ENCODE results near the gene FLAD1. TPM values are rescaled to one million over a fixed set of nuclear protein-coding genes. Genes with fewer than 3 reads are reported as not detected.
A peak's percentile ranks its signal among the peaks of the same experiment; 100 is the strongest.

Gene FLAD1
- total and polyA plus RNA-seq, 11 donors: 19.4 to 50.7 (median 27.4) TPM

- Histone ChIP-seq H3K27me3 (no peaks in the 10 kb centered on the region), H3K4me3 (peak overlapping the region; percentile 38 to 82 (median 61)), H3K9me3 (no peaks in the 10 kb centered on the region), H3K36me3 (peaks cover 0 to 31% (median 26%) of the 10 kb centered on the region in 9 donors), H3K4me1 (peaks cover 8 to 69% (median 40%) of the 10 kb centered on the region in 12 donors), H3K27ac (peak overlapping the region in 11 of 12 donors; percentile 70 to 85 (median 80))
- TF ChIP-seq POLR2A (IDR thresholded peaks at IDR 0.05) (no peak), CTCF (IDR thresholded peaks at IDR 0.05) (no peak)
- ATAC-seq (peak in 1 of 4 donors; percentile 8), DNase-seq (peak in 3 of 5 donors; percentile 38 to 68 (median 51))
- intact Hi-C loops (cut with DNase I): loop anchor here in 5 of 10 donors (5.0 to 10.0 kb wide), 4 partner anchors 62 to 127 kb away; partner anchors contain the start of genes EFNA4 (in 2 of the 5) and ADAM15 (in 1 of the 5)
- 10 to 18% (median 13%) methylated on average over 4 of the region's 4 CpGs for WGBS, 4 donors
These were observed 28.0 kb upstream of the FLAD1 start for GRCh38 chr1:154955039-154955717.

DNA sequence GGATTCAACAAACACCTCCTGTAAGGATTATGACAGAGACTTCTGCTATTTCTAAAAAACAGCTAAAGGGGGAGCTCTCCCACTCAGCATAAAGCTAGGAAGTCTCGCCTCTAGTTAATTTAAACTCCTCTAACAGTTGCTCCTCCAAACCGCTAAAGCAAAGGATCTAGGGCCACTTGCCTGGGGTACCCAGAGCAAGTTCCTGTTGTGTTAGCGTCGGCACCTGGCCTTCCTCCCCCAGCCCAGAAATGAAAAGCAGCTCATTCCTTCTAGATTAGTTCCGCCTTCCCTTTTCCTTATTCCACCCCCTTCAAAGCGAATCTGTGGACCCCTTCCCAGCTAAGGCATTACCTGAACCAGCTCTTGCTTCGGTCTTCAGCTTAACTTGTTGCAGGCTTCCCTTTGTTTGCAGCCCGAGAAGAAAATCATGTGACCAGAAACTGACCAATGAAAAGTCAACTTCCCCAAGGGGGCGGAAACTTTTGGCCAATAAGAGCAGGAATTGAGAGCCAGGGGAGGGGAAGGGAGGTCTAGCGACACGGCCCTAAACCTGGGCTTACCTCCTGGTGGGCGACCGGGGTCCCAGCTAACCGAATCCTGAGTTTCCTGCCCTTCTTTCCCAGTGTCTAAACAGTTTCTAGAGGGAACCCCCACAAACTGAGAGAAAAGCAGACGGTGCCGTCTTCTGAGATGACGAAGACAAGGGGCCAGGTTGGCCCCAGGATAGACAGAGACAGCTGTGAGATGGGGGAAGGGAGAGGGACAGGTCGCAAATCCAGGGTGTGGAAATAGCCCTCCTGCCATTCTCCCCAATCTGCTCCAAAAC lies 27.2 kb upstream of the FLAD1 start, which contains the start of gene PBXIP1:
PBXIP1 (minus strand) TSS at position 382 of the 826 bp plus-strand sequence. CDS start 2,378 bp downstream, outside the sequence.
- peak within 1 kb of the TSS; percentile 59 to 85 (median 79) for H3K27ac ChIP-seq
- peak within 1 kb of the TSS; percentile 38 to 82 (median 61) for H3K4me3 ChIP-seq
- TF ChIP-seq POLR2A (IDR thresholded peaks at IDR 0.05) (peak in 1 of 2 donors; percentile 47), CTCF (IDR thresholded peaks at IDR 0.05) (peak in 8 of 12 donors; percentile 6 to 45 (median 23))
- WGBS, 4 donors: 0 to 1% (median 1%) methylated on average over 18 of the region's 18 CpGs
- ATAC-seq (peak; percentile 79 to 90 (median 82)), DNase-seq (peak; percentile 68 to 89 (median 79))
- peaks cover 8 to 74% (median 48%) of the 10 kb centered on the region in 12 donors for H3K4me1 ChIP-seq
- peaks cover 0 to 24% (median 19%) of the 10 kb centered on the region in 9 donors for H3K36me3 ChIP-seq
- no peaks in the 10 kb centered on the region for H3K27me3 ChIP-seq
- intact Hi-C loops (cut with DNase I): loop anchor here in 5 of 10 donors (5.0 to 10.0 kb wide), 4 partner anchors 61 to 126 kb away; partner anchors contain the start of genes EFNA4 (in 2 of the 5) and ADAM15 (in 1 of the 5)
- no peaks in the 10 kb centered on the region for H3K9me3 ChIP-seq

GRCh38 chr1:154956544-154956941 lies 26.6 kb upstream of the FLAD1 start:
- DNase-seq (peak in 4 of 5 donors; percentile 49 to 65 (median 64)), ATAC-seq (peak in 3 of 4 donors; percentile 0 to 34 (median 25))

More at GRCh38 chr1:154956544-154956941, 26.6 kb upstream of the FLAD1 start:
- intact Hi-C loops (cut with DNase I): loop anchor here in 5 of 10 donors (5.0 to 10.0 kb wide), 4 partner anchors 61 to 126 kb away; partner anchors contain the start of genes EFNA4 (in 2 of the 5) and ADAM15 (in 1 of the 5)
- Histone ChIP-seq H3K4me1 (peaks cover 8 to 73% (median 49%) of the 10 kb centered on the region in 12 donors), H3K36me3 (peaks cover 0 to 20% (median 15%) of the 10 kb centered on the region in 9 donors), H3K27ac (peak overlapping the region; percentile 59 to 85 (median 79)), H3K9me3 (no peaks in the 10 kb centered on the region), H3K4me3 (peak overlapping the region; percentile 38 to 82 (median 61)), H3K27me3 (no peaks in the 10 kb centered on the region)
- WGBS, 4 donors: 3 to 9% (median 5%) methylated on average over 5 to 6 of the region's 6 CpGs
- TF ChIP-seq CTCF (IDR thresholded peaks at IDR 0.05): no peak
- TF ChIP-seq POLR2A (IDR thresholded peaks at IDR 0.05): no peak

Measured in heart left ventricle (tissue), 16 donors.